ENCODE results near the gene PCSK6. TPM values are rescaled to one million over a fixed set of nuclear protein-coding genes. Genes with fewer than 3 reads are reported as not detected.
"Not testable (repeated sequence)": the region's sequence is repeated elsewhere in the genome, so short reads cannot be mapped to it uniquely, and the experiment has no call there.

Gene PCSK6
- total RNA-seq, 2 donors from 2014 or later, result 1.9 to 27.8 TPM

DNA sequence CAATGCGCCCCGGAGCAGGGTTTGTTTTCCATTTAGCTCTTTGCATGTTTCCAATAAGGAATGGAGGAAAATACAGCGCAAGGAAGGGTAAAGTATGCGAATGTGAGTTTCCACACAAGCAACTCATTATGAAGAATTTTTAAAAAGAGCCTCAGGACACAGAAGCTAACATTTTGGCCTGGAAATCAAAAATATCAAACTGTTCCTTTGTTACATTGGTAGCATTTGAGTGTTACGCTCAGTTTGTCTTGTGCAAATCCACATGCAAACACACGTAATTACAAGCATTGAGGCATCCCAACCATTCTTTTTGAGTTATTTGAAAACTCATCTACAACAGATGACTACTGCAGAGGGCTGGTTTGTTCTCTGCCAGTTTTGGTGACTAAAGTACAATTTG lies 101.5 kb downstream of the PCSK6 start:
- H3K27ac Mint-ChIP-seq, result no peak overlapping the region
- peaks cover 33% of the 10 kb centered on the region for H3K27me3 Mint-ChIP-seq
- peaks cover 2% of the 10 kb centered on the region for H3K4me1 Mint-ChIP-seq
- no peaks in the 10 kb centered on the region for H3K9me3 ChIP-seq (ENCODE audit: control insufficient read depth, low read length, poor library complexity, severe bottlenecking)
- DNase-seq (no peak), ATAC-seq (no peak)
- H3K36me3 Mint-ChIP-seq (ENCODE audit: low read depth), result no peaks in the 10 kb centered on the region
- no peak overlapping the region for H3K4me3 Mint-ChIP-seq

DNA sequence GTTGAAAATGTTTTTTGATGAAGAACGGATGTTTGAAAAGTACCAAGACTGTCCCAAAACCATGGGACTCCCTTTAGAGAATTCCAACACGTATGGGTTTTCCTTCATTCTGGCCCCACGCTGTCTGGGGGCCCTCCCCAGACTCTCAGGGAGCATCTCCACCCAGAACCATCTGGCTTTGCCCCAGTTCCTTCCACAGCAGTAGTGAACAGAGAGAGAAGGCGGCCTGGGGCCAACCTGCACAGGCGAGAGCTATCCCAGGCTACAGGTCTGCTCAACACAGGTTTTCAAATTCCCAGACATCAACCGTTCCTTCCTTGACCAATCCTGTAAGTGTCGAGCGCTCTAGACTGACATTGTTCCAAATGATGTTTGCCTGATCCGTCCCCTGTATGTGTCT lies 101.9 kb downstream of the PCSK6 start:
- Mint-ChIP-seq H3K27me3 (peaks cover 33% of the 10 kb centered on the region), H3K27ac (no peak overlapping the region), H3K36me3 (ENCODE audit: low read depth) (no peaks in the 10 kb centered on the region), H3K4me1 (peaks cover 2% of the 10 kb centered on the region), H3K4me3 (no peak overlapping the region)
- DNase-seq, result no peak
- ATAC-seq, result no peak
- H3K9me3 ChIP-seq (ENCODE audit: control insufficient read depth, low read length, poor library complexity, severe bottlenecking), result no peaks in the 10 kb centered on the region

DNA sequence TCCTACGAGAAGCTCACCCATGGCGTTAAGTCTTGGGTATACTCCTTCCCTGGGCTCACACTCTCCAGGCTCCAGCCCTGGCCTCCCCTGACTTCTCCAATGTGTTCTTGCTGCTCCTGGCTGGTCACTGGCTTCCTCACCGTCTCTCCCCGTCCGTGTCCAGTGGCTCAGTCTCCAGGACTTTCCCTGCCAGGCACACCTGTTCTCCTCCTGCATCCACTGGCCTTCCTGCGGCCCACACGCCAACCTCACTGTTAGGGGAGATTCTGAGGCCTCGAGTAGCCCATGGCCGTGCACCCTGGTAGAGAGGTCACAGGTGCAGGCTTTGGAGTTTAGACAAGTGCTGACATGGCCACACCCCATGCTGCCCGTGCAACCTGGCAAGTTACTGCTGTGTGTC lies 102.5 kb downstream of the PCSK6 start:
- H3K36me3 Mint-ChIP-seq (ENCODE audit: low read depth), result no peaks in the 10 kb centered on the region
- no peak overlapping the region for H3K4me3 Mint-ChIP-seq
- no peak overlapping the region for H3K27ac Mint-ChIP-seq
- DNase-seq (no peak), ATAC-seq (no peak)
- peaks cover 2% of the 10 kb centered on the region for H3K4me1 Mint-ChIP-seq
- no peaks in the 10 kb centered on the region for H3K9me3 ChIP-seq (ENCODE audit: control insufficient read depth, low read length, poor library complexity, severe bottlenecking)
- peaks cover 33% of the 10 kb centered on the region for H3K27me3 Mint-ChIP-seq

DNA sequence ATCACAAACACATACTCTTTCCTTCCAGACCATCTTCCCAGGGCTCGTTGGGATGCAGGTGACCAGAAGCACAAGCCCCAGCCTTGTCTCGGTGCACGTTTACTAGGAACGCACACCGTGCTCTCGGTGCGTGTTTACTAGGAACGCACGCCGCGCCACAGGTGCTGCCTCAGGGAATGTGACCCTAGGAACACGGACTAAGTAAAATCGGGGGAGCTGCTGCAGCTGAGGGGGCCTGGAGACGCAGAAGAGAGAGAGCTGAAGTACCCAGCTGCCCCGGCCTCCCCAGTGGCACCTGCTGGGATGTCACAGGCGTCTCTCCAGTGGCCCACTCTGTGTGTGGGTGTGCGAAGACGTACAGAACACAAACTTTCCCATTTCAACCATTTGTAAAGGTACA lies 103.5 kb downstream of the PCSK6 start:
- Mint-ChIP-seq H3K4me1 (peaks cover 2% of the 10 kb centered on the region), H3K4me3 (no peak overlapping the region), H3K27me3 (peaks cover 24% of the 10 kb centered on the region), H3K36me3 (ENCODE audit: low read depth) (no peaks in the 10 kb centered on the region), H3K27ac (no peak overlapping the region)
- ATAC-seq, result no peak
- no peaks in the 10 kb centered on the region for H3K9me3 ChIP-seq (ENCODE audit: control insufficient read depth, low read length, poor library complexity, severe bottlenecking)
- DNase-seq, result no peak

DNA sequence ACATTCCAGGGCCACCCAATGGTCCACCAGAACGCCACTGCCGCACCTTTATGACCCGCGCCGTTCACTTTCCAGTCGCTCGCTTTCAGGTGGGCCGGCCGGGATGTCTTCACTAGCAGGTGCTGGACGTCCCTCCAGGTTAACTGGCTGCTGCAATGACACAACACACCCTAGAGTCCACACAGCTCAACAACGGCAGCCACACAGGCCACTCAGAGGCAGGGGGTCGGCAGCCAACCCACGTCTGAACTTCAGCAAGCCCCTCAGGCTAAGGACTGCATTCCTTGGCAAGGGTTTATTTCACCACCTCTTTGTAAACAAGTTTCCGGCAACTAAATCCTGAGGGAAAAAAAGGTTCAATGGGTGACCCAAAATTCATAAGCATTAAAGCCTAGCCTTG lies 105.2 kb downstream of the PCSK6 start:
- no peak for DNase-seq
- Mint-ChIP-seq H3K27me3 (peaks cover 29% of the 10 kb centered on the region), H3K4me3 (no peak overlapping the region), H3K27ac (no peak overlapping the region), H3K4me1 (peaks cover 2% of the 10 kb centered on the region), H3K36me3 (ENCODE audit: low read depth) (no peaks in the 10 kb centered on the region)
- ATAC-seq, result no peak
- no peaks in the 10 kb centered on the region for H3K9me3 ChIP-seq (ENCODE audit: control insufficient read depth, low read length, poor library complexity, severe bottlenecking)

DNA sequence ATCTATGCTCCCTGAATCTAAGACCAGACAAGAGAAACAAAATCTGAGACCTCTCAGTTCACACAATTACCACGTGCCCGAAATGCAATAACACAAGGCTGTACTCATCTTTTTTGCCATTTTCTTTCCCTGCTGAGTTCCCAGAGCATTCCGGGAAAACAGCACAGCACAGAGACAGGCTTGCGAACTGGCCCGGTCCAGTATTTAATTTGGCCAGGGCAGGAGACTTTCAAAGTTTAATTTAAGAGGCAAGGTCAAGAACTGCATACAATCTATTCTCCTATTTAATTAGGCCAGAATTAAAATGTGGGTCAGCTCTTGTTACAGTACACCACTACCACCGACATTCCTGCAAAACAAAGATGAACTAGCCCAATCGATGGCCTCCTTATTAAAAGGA lies 107.0 kb downstream of the PCSK6 start:
- peaks cover 2% of the 10 kb centered on the region for H3K4me1 Mint-ChIP-seq
- no peaks in the 10 kb centered on the region for H3K9me3 ChIP-seq (ENCODE audit: control insufficient read depth, low read length, poor library complexity, severe bottlenecking)
- no peak overlapping the region for H3K27ac Mint-ChIP-seq
- ATAC-seq, result no peak
- no peak overlapping the region for H3K4me3 Mint-ChIP-seq
- no peak for DNase-seq
- H3K36me3 Mint-ChIP-seq (ENCODE audit: low read depth), result no peaks in the 10 kb centered on the region
- H3K27me3 Mint-ChIP-seq, result peaks cover 28% of the 10 kb centered on the region

DNA sequence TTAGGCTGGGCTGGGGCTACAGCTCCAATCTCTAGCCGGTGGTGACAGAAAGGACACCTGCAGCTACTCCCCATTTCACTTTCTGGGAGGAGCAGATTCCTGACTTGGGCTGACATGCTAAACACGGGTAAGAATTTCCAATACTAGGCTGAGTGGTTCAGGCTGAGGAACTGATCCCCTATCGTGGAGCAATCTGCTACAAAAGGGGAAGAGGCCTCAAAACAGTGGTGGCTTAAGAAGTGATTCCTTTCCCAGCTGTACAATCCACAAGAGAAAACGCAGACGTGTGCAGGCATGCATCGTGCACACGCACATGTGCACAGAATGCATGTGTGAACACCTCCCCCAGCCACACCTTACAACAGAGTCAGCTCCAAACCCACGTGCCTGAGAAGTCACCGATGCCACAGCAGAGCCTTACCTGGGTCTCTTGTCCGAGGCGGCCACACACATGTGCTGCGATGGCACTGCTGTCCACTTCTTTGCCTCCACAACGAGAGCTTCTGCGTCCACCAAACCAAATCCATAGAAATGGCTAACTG lies 107.8 kb downstream of the PCSK6 start:
- Mint-ChIP-seq H3K4me3 (no peak overlapping the region), H3K27ac (no peak overlapping the region), H3K36me3 (ENCODE audit: low read depth) (no peaks in the 10 kb centered on the region), H3K27me3 (peaks cover 20% of the 10 kb centered on the region), H3K4me1 (peaks cover 2% of the 10 kb centered on the region)
- H3K9me3 ChIP-seq (ENCODE audit: control insufficient read depth, low read length, poor library complexity, severe bottlenecking), result no peaks in the 10 kb centered on the region
- ATAC-seq, result no peak
- DNase-seq, result no peak

DNA sequence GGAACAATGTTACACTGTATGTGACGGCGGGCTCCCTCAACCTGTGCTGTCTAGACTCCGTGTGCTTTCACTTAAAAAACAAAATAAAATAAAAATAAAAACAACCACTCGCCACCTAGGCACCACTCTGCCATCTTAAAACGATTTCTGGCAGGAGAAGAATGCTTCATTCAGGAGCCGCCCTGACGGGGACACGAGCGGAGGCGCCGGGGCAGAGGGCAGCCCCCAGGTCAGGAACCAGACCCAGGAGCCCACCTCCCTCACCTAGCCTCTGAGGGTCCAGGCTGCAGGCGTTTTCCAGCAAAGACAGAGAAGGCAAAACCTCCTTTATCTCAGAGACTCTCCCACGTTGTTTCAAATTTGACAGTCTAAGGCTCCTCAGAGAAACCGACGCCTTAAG lies 109.4 kb downstream of the PCSK6 start:
- Mint-ChIP-seq H3K36me3 (ENCODE audit: low read depth) (no peaks in the 10 kb centered on the region), H3K4me3 (no peak overlapping the region), H3K4me1 (no peaks in the 10 kb centered on the region), H3K27ac (no peak overlapping the region), H3K27me3 (peaks cover 14% of the 10 kb centered on the region)
- DNase-seq (no peak), ATAC-seq (no peak)
- no peaks in the 10 kb centered on the region for H3K9me3 ChIP-seq (ENCODE audit: control insufficient read depth, low read length, poor library complexity, severe bottlenecking)

DNA sequence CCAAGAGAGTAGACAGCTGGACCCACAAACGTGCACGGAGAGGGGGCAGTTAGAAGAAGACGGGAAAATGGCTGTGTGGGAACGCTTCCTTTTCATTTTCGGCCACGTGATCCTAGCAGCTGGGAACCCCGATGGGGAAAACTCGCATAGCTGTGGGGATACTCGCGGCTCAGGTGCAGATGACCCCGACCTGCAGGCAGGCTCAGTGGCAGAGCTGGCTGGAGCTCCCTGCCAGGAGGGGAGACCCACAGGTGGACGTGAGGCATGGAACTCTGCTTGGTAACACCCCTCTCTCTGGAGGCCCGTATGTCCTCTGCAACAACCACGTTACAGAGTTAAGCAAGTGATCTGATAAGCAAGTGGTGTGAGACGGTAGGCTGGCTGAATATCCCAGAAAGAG lies 109.9 kb downstream of the PCSK6 start:
- no peaks in the 10 kb centered on the region for H3K36me3 Mint-ChIP-seq (ENCODE audit: low read depth)

DNA sequence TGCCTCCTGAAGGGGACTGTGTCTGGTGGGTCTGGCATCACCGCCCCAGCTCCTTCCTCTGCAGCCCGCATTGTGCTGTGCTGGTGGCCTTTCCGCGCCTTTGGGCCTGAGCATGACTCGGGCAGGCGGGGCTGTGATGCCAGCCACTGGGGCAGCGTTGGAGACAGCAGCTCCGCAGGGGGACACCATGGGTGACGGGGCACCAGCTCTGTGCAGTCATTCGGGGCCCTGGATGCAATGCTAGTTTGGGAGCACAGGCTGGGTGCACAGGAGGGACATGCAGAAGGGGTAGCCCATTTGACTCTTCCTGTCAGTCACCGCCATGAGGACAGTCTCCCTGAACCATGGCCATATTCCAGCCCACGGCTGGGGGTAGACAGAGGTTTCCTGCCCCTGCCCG lies 110.6 kb downstream of the PCSK6 start:
- Mint-ChIP-seq H3K4me3 (no peak overlapping the region), H3K36me3 (ENCODE audit: low read depth) (no peaks in the 10 kb centered on the region)

More for the DNA sequence above, 109.9 kb downstream of the PCSK6 start:
- H3K4me3 Mint-ChIP-seq, result no peak overlapping the region
- H3K9me3 ChIP-seq (ENCODE audit: control insufficient read depth, low read length, poor library complexity, severe bottlenecking), result no peaks in the 10 kb centered on the region
- DNase-seq (no peak), ATAC-seq (no peak)
- peaks cover 16% of the 10 kb centered on the region for H3K27me3 Mint-ChIP-seq
- H3K4me1 Mint-ChIP-seq, result no peaks in the 10 kb centered on the region
- H3K27ac Mint-ChIP-seq, result no peak overlapping the region

DNA sequence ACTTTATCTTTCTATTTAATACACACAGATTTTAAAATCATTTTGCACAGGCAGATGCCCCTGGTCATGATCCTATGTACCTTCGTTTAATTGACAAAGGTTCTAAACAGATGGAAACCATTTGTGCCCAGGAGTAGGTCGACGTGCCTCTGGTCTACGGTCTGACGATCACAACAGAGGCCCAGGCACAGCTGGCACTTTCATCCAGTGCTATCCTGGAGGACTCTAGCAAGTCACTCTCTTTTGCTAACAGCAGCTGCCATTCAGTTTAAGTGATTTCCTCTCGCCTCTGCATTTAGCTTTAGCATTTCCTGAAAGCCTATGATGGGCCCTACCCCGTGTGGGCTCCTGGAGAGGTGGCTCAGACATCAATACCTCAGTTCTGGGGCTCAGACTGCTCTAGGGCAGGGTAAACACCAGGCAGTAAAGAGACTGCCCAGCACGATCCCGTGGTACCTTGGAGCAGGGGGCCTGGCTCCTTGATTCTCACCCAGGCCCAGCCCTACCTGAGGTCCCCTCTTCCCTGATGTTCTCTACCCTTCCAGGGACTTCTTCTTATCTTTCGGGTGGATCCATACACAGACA lies 111.2 kb downstream of the PCSK6 start:
- ATAC-seq (no peak), DNase-seq (no peak)
- Mint-ChIP-seq H3K36me3 (ENCODE audit: low read depth) (no peaks in the 10 kb centered on the region), H3K4me1 (no peaks in the 10 kb centered on the region), H3K4me3 (no peak overlapping the region), H3K27me3 (peaks cover 30% of the 10 kb centered on the region), H3K27ac (no peak overlapping the region)
- no peaks in the 10 kb centered on the region for H3K9me3 ChIP-seq (ENCODE audit: control insufficient read depth, low read length, poor library complexity, severe bottlenecking)

More for the DNA sequence above, 110.6 kb downstream of the PCSK6 start:
- Mint-ChIP-seq H3K27ac (no peak overlapping the region), H3K27me3 (peaks cover 24% of the 10 kb centered on the region), H3K4me1 (no peaks in the 10 kb centered on the region)
- DNase-seq (no peak), ATAC-seq (no peak)
- H3K9me3 ChIP-seq (ENCODE audit: control insufficient read depth, low read length, poor library complexity, severe bottlenecking), result no peaks in the 10 kb centered on the region

DNA sequence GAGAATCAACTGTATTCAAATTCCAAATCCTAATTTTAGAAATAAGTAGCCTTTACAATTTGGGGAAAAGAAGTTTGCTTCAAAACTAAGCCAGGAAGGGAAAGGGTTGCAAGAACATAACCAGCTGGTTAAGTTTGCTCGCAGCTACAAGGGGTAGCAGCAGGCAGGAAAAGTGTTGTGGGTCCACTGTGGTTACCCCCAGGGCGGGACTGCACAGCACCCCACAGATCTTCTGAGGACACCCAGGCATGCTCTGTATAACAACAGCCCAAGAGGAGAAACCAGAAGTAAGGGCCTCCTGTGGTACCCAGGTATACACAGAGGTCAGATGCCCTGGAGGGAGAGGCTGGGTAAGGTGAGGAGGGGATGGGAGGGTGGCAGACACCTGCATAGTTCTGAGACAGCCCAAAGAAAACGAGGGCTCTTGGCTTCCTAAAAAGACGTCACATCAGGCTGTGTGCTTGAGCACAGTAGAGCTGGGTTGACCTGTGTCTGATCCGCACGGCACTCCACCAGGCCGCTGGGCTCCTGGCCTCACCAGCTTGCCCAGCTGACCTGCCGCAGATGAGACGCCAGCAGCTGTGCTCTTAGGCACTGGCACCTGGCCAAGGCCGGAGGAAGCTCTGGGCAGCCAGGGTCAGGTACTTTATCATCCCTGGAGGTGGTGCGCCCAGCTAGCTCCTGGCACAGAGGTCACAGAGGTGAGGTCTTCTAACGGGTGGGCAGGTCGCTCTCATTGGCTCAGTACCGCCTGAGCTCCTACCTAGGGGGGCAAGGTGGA lies 112.7 kb downstream of the PCSK6 start:
- H3K36me3 Mint-ChIP-seq (ENCODE audit: low read depth), result no peaks in the 10 kb centered on the region
- no peak overlapping the region for H3K27ac Mint-ChIP-seq
- H3K4me1 Mint-ChIP-seq, result no peaks in the 10 kb centered on the region
- H3K27me3 Mint-ChIP-seq, result peaks cover 39% of the 10 kb centered on the region
- ATAC-seq (no peak), DNase-seq (no peak)
- H3K4me3 Mint-ChIP-seq, result no peak overlapping the region
- no peaks in the 10 kb centered on the region for H3K9me3 ChIP-seq (ENCODE audit: control insufficient read depth, low read length, poor library complexity, severe bottlenecking)

DNA sequence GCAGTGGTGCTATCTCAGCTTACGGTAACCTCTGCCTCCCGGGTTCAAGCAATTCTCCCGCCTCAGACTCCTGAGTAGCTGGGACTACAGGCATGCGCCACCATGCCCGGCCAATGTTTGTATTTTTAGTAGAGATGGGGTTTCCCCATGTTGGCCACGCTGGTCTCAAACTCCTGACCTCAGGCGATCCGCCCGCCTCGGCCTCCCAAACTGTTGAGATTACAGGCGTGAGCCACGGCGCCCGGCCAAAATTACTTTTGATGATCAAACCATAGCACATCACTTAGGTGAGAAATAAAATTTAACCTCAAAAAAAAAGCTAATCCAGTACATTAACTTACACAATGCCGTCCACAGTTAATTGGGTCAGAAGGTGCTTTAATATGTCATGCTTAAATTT lies 114.5 kb downstream of the PCSK6 start:
- H3K27me3 Mint-ChIP-seq, result peaks cover 50% of the 10 kb centered on the region
- H3K4me3 Mint-ChIP-seq; ATAC-seq; DNase-seq; H3K4me1 Mint-ChIP-seq; H3K9me3 ChIP-seq (ENCODE audit: control insufficient read depth, low read length, poor library complexity, severe bottlenecking); H3K27ac Mint-ChIP-seq; H3K36me3 Mint-ChIP-seq (ENCODE audit: low read depth): not testable (repeated sequence)

DNA sequence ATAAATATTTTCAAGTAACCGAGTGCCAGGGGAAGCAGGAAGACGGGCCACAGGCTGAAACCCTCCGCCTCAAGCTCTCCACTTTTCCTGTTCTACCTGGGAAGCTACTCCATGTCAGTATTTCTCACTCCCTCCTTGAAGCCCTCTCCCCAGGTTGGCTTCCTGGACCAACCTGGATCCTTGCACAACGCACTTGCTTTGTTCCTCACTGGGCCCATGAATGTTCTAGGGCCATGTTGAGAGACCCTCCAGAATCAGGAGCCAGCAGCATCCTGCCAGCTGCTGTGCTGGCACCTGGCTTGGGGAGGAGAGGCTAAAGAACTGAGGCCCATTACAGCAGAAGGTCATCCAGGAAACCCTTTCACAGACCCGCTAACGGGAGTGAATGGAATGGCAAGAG lies 115.2 kb downstream of the PCSK6 start:
- Mint-ChIP-seq H3K4me1 (no peaks in the 10 kb centered on the region), H3K4me3 (no peak overlapping the region), H3K36me3 (ENCODE audit: low read depth) (no peaks in the 10 kb centered on the region), H3K27me3 (peaks cover 49% of the 10 kb centered on the region), H3K27ac (no peak overlapping the region)
- ATAC-seq (no peak), DNase-seq (no peak)
- H3K9me3 ChIP-seq (ENCODE audit: control insufficient read depth, low read length, poor library complexity, severe bottlenecking), result no peaks in the 10 kb centered on the region

Measured in T-helper 17 cell (primary cell).